ENCODE measurements around the gene NKX3-2. TPM values are rescaled to one million over a fixed set of nuclear protein-coding genes. Genes with fewer than 3 reads are reported as not detected.

Gene NKX3-2
- total and polyA plus RNA-seq, 8 donors: 0.06 to 4.6 (median 0.24) TPM; not detected in 2

DNA sequence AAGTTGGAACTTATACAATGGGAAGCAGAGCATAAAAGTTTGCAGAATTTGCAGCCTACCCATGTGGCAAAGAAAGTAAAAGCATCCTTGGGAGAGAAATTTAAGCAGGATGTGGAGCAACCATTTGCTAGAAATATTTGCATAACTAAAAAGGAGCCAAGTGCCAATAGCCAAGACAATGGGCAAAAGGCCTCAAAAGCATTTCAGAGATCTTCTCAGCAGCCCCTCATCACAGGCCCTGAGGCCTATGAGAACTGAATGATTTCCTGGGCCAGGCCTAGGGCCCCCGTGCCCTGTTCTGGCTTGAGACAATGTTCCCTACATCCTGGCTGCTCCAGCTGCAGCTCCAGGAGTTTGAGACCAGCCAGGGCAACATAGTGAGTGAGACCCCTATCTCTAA lies 34.9 kb downstream of the NKX3-2 start:
- no peak overlapping the region for H3K27ac ChIP-seq
- no peak for DNase-seq
- peaks cover 0 to 23% (median 11%) of the 10 kb centered on the region in 3 donors for H3K27me3 ChIP-seq
- H3K9me3 ChIP-seq: no peaks in the 10 kb centered on the region
- H3K4me1 ChIP-seq: no peaks in the 10 kb centered on the region
- TF ChIP-seq POLR2A (IDR thresholded peaks at IDR 0.05): no peak
- TF ChIP-seq CTCF (IDR thresholded peaks at IDR 0.05): no peak
- TF ChIP-seq POLR2AphosphoS5 (IDR thresholded peaks at IDR 0.05): no peak
- no peak for TF ChIP-seq EP300 (IDR thresholded peaks at IDR 0.05)
- no peak overlapping the region for H3K4me3 ChIP-seq
- H3K36me3 ChIP-seq: no peaks in the 10 kb centered on the region
- intact Hi-C loops (cut with DNase I; ENCODE audit: low total_unique reads): no loop called here
- WGBS, 5 donors: 64 to 92% (median 79%) methylated on average over 1 of the region's 1 CpG

- no peaks in the 10 kb centered on the region for H3K9me3 ChIP-seq
- H3K4me3 ChIP-seq: no peak overlapping the region
- DNase-seq: no peak
- peaks cover 0 to 8% (median 5%) of the 10 kb centered on the region in 3 donors for H3K27me3 ChIP-seq
- 88 to 96% (median 92%) methylated on average over 5 of the region's 5 CpGs for WGBS, 5 donors
- intact Hi-C loops (cut with DNase I; ENCODE audit: low total_unique reads): no loop called here
- no peak for TF ChIP-seq POLR2A (IDR thresholded peaks at IDR 0.05)
- TF ChIP-seq EP300 (IDR thresholded peaks at IDR 0.05): no peak
- no peak for TF ChIP-seq CTCF (IDR thresholded peaks at IDR 0.05)
- TF ChIP-seq POLR2AphosphoS5 (IDR thresholded peaks at IDR 0.05): no peak
- no peak overlapping the region for H3K27ac ChIP-seq
- no peaks in the 10 kb centered on the region for H3K36me3 ChIP-seq
- H3K4me1 ChIP-seq: no peaks in the 10 kb centered on the region
These were observed 39.9 kb downstream of the NKX3-2 start for GRCh38 chr4:13504374-13504773.

GRCh38 chr4:13498469-13498868 lies 45.8 kb downstream of the NKX3-2 start:
- H3K36me3 ChIP-seq: no peaks in the 10 kb centered on the region
- DNase-seq: no peak
- H3K27me3 ChIP-seq: peaks cover 3 to 20% (median 5%) of the 10 kb centered on the region in 3 donors
- H3K4me3 ChIP-seq: no peak overlapping the region
- no peaks in the 10 kb centered on the region for H3K4me1 ChIP-seq
- H3K27ac ChIP-seq: no peak overlapping the region
- 80 to 94% (median 90%) methylated on average over 1 of the region's 1 CpG for WGBS, 5 donors
- TF ChIP-seq POLR2A (IDR thresholded peaks at IDR 0.05) (no peak), EP300 (IDR thresholded peaks at IDR 0.05) (no peak), POLR2AphosphoS5 (IDR thresholded peaks at IDR 0.05) (no peak), CTCF (IDR thresholded peaks at IDR 0.05) (no peak)
- peaks cover 0 to 4% (median 2%) of the 10 kb centered on the region in 4 donors for H3K9me3 ChIP-seq
- intact Hi-C loops (cut with DNase I; ENCODE audit: low total_unique reads): no loop called here

GRCh38 chr4:13496605-13497004 lies 47.7 kb downstream of the NKX3-2 start:
- H3K4me3 ChIP-seq: no peak overlapping the region
- 57 to 63% (median 60%) methylated on average over 2 of the region's 2 CpGs for WGBS, 5 donors
- intact Hi-C loops (cut with DNase I; ENCODE audit: low total_unique reads): no loop called here
- H3K27me3 ChIP-seq: peaks cover 3 to 17% (median 5%) of the 10 kb centered on the region in 3 donors
- peaks cover 0 to 4% (median 2%) of the 10 kb centered on the region in 4 donors for H3K9me3 ChIP-seq
- TF ChIP-seq POLR2AphosphoS5 (IDR thresholded peaks at IDR 0.05) (no peak), CTCF (IDR thresholded peaks at IDR 0.05) (no peak), POLR2A (IDR thresholded peaks at IDR 0.05) (no peak), EP300 (IDR thresholded peaks at IDR 0.05) (no peak)
- H3K36me3 ChIP-seq: no peaks in the 10 kb centered on the region
- no peak for DNase-seq
- no peak overlapping the region for H3K27ac ChIP-seq
- no peaks in the 10 kb centered on the region for H3K4me1 ChIP-seq
